Glutamatergic neuron (in vitro differentiated cells): ENCODE results near the gene LCNL1. TPM values are rescaled to one million over a fixed set of nuclear protein-coding genes. Genes with fewer than 3 reads are reported as not detected.

ENCODE experiments used
- DNase-seq: peaks from one replicate; pipeline ENCODE4 v3.0.0; 2022
- H3K27ac Mint-ChIP-seq: one replicate; pipeline ENCODE4 v1.8.0; 2020; ENCODE audit warnings: mild to moderate bottlenecking, mixed read lengths, inconsistent platforms; ENCODE audit not compliant: unreplicated experiment
- H3K27me3 Mint-ChIP-seq: one replicate; pipeline ENCODE4 v1.8.0; 2020; ENCODE audit warnings: mild to moderate bottlenecking, moderate library complexity, mixed read lengths, inconsistent platforms; ENCODE audit not compliant: unreplicated experiment
- H3K36me3 Mint-ChIP-seq: one replicate; pipeline ENCODE4 v1.8.0; 2020; ENCODE audit warnings: mild to moderate bottlenecking, mixed read lengths, inconsistent platforms; ENCODE audit not compliant: unreplicated experiment
- H3K4me1 Mint-ChIP-seq: one replicate; pipeline ENCODE4 v1.8.0; 2020; ENCODE audit warnings: mild to moderate bottlenecking, low read depth, mixed read lengths, inconsistent platforms; ENCODE audit not compliant: unreplicated experiment
- H3K4me3 Mint-ChIP-seq: one replicate; pipeline ENCODE4 v1.8.0; 2020; ENCODE audit warnings: mild to moderate bottlenecking, mixed read lengths, inconsistent platforms; ENCODE audit not compliant: unreplicated experiment
- H3K9me3 Mint-ChIP-seq: one replicate; pipeline ENCODE4 v1.8.0; 2020; ENCODE audit warnings: mild to moderate bottlenecking, moderate library complexity, mixed read lengths, inconsistent platforms; ENCODE audit not compliant: unreplicated experiment
- total RNA-seq: library from RNA; stranded (reverse); fragmentation: NEBNext Ultra II Directional; extraction: Animal tissue kit (Norgen Biotek cat#: 25700); gene quantifications from one replicate; pipeline ENCODE4 v1.2.1, GENCODE V29; 2021; ENCODE audit not compliant: unreplicated experiment
- TF ChIP-seq, protein P1 (sequence below): fragments of 200-600 bp; sonication (generic); IDR thresholded peaks from one replicate; pipeline ENCODE4 v1.5.0; 2021; ENCODE audit not compliant: partially characterized antibody, unreplicated experiment

Gene LCNL1
- total RNA-seq, 1 donor from 2014 or later = not detected

GRCh38 chr9:136944212-136944518 lies 38.6 kb upstream of the LCNL1 start:
- TF ChIP-seq, protein P1, sequence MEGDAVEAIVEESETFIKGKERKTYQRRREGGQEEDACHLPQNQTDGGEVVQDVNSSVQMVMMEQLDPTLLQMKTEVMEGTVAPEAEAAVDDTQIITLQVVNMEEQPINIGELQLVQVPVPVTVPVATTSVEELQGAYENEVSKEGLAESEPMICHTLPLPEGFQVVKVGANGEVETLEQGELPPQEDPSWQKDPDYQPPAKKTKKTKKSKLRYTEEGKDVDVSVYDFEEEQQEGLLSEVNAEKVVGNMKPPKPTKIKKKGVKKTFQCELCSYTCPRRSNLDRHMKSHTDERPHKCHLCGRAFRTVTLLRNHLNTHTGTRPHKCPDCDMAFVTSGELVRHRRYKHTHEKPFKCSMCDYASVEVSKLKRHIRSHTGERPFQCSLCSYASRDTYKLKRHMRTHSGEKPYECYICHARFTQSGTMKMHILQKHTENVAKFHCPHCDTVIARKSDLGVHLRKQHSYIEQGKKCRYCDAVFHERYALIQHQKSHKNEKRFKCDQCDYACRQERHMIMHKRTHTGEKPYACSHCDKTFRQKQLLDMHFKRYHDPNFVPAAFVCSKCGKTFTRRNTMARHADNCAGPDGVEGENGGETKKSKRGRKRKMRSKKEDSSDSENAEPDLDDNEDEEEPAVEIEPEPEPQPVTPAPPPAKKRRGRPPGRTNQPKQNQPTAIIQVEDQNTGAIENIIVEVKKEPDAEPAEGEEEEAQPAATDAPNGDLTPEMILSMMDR = no peak
- no peak for DNase-seq
- Mint-ChIP-seq H3K36me3 (no peaks in the 10 kb centered on the region), H3K27ac (no peak overlapping the region), H3K4me3 (no peak overlapping the region), H3K4me1 (peaks cover 2% of the 10 kb centered on the region), H3K9me3 (peaks cover 4% of the 10 kb centered on the region), H3K27me3 (peaks cover 5% of the 10 kb centered on the region)

- Mint-ChIP-seq H3K4me3 (peak within 1 kb of the TSS; percentile 76), H3K36me3 (no peaks in the 10 kb centered on the region), H3K4me1 (peaks cover 2% of the 10 kb centered on the region), H3K27ac (peak within 1 kb of the TSS; percentile 53), H3K27me3 (peaks cover 5% of the 10 kb centered on the region), H3K9me3 (peaks cover 4% of the 10 kb centered on the region)
- peak; percentile 96 for DNase-seq
- TF ChIP-seq, protein P1 = peak; percentile 99
Measured at GRCh38 chr9:136944519-136945332, 38.1 kb upstream of the LCNL1 start, which contains the start of the genes C8G and FBXW5. Gene C8G, plus strand, starts transcription at chr9:136945243. Its CDS starts 78 bp downstream, at chr9:136945321. Gene FBXW5, minus strand, starts transcription at chr9:136944738. Its CDS starts 655 bp downstream, at chr9:136944083.

DNA sequence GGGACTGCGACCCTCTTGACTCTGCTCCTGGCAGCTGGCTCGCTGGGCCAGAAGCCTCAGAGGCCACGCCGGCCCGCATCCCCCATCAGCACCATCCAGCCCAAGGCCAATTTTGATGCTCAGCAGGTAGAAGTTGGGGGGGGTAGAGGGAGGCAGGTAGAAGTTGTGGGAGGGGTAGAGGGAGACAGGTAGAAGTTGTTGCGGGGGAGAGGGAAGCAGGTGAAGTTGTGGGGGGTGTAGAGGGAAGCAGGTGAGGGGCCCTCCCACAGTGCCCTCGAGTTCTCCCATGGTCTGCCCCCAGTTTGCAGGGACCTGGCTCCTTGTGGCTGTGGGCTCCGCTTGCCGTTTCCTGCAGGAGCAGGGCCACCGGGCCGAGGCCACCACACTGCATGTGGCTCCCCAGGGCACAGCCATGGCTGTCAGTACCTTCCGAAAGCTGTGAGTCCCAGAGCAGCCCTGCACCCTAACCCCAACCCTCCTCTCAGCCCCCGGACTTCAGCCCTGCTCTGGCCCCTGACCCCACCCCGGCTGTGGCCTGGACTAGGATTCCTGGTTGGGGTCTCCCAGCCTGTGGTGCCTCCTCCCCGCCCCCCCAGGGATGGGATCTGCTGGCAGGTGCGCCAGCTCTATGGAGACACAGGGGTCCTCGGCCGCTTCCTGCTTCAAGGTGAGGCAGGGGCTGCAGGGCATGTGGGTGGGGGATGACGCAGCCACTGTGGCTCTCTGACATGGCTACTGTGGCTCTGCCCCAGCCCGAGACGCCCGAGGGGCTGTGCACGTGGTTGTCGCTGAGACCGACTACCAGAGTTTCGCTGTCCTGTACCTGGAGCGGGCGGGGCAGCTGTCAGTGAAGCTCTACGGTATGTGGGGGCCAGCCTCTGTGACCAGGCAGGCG lies 37.2 kb upstream of the LCNL1 start:
- H3K27me3 Mint-ChIP-seq = peaks cover 5% of the 10 kb centered on the region
- H3K27ac Mint-ChIP-seq = no peak overlapping the region
- H3K4me3 Mint-ChIP-seq = no peak overlapping the region
- peak; percentile 20 for DNase-seq
- TF ChIP-seq, protein P1 = no peak
- peaks cover 2% of the 10 kb centered on the region for H3K4me1 Mint-ChIP-seq
- no peaks in the 10 kb centered on the region for H3K36me3 Mint-ChIP-seq
- peaks cover 4% of the 10 kb centered on the region for H3K9me3 Mint-ChIP-seq

DNA sequence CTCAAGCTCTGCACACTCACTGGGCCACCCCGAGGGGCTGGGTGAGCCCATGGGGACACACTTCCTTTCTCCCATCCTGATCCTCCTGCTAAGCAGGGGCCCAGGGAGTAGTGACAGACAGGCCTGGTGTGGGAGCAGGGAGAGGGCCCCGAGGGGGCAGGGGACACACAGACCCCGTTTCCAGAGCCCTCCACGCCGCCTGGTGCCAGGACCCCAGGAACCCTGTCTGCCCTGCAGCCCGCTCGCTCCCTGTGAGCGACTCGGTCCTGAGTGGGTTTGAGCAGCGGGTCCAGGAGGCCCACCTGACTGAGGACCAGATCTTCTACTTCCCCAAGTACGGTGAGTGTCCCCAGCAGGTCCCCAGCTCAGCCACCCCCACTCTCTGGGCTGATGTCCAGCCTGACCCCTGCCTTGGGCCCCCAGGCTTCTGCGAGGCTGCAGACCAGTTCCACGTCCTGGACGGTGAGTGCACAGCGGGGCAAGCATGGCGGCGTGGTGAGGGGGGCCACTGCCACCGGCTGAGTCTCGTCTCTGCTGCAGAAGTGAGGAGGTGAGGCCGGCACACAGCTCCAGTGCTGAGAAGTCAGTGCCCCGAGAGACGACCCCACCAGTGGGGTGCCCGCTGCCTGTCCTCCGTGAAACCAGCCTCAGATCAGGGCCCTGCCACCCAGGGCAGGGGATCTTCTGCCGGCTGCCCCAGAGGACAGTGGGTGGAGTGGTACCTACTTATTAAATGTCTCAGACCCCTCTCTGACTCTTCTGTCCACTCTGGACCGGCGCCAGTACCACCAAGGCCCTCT lies 36.4 kb upstream of the LCNL1 start:
- Mint-ChIP-seq H3K4me1 (peaks cover 2% of the 10 kb centered on the region), H3K27ac (no peak overlapping the region), H3K9me3 (peaks cover 4% of the 10 kb centered on the region), H3K4me3 (no peak overlapping the region), H3K27me3 (peaks cover 5% of the 10 kb centered on the region), H3K36me3 (no peaks in the 10 kb centered on the region)
- TF ChIP-seq, protein P1 = no peak
- peak; percentile 28 for DNase-seq
